Erythroblast (primary cell): ENCODE measurements around the gene RALGPS2.

Experiments used
- GATA1 ChIP-seq: IDR thresholded peaks from 2 replicates; pipeline ENCODE4 v1.6.1; 2011; ENCODE audit warnings: low read depth, mild to moderate bottlenecking, control low read depth, low read length, moderate library complexity
- POLR2A ChIP-seq: IDR thresholded peaks from 2 replicates; pipeline ENCODE4 v1.6.1; 2011; ENCODE audit warnings: mild to moderate bottlenecking, low read length

GRCh38 chr1:178716111-178716510 lies 8.9 kb upstream of the RALGPS2 start:
- TF ChIP-seq POLR2A (no peak), GATA1 (no peak)
